ENCODE data around the gene EFCAB13.

GRCh38 chr17:47376247-47376646 is 52.5 kb downstream of the EFCAB13 start:
- TF ChIP-seq CTCF (IDR thresholded peaks at IDR 0.05), result no peak
- TF ChIP-seq EP300 (IDR thresholded peaks at IDR 0.05; ENCODE audit: low read depth), result no peak
- no peak for TF ChIP-seq POLR2AphosphoS5 (IDR thresholded peaks at IDR 0.05)

Measured in transverse colon (tissue), 4 donors.